ENCODE data around the gene ZBTB42.

GRCh38 chr14:104810316-104810715, 9.4 kb downstream of the ZBTB42 start:
- TF ChIP-seq CTCF (IDR thresholded peaks at IDR 0.05; ENCODE audit: insufficient read depth, low read depth, low read length) (no peak), EZH2 (IDR thresholded peaks at IDR 0.05; ENCODE audit: insufficient read depth, low read length) (no peak)

Data from astrocyte (in vitro differentiated cells and primary cell).